ES-I3 (cell line): ENCODE results near the gene ALG11.

Source experiments
- H3K36me3 ChIP-seq: 2 replicates; pipeline ENCODE4 v1.6.1; 2013; ENCODE audit warnings: mild to moderate bottlenecking, low read length, control low read depth, moderate library complexity; ENCODE audit not compliant: insufficient read depth
- H3K4me1 ChIP-seq: 2 replicates; pipeline ENCODE4 v1.6.1; 2013; ENCODE audit warnings: mild to moderate bottlenecking, control low read depth, low read length; ENCODE audit not compliant: insufficient read depth
- H3K9ac ChIP-seq: 2 replicates; pipeline ENCODE4 v1.6.1; 2013; ENCODE audit warnings: low read depth, mild to moderate bottlenecking, low read length, moderate library complexity
- H3K9me3 ChIP-seq: 2 replicates; pipeline ENCODE4 v1.6.1; 2013; ENCODE audit warnings: mild to moderate bottlenecking, low read length, moderate library complexity; ENCODE audit not compliant: control insufficient read depth, insufficient read depth

Gene ALG11, protein sequence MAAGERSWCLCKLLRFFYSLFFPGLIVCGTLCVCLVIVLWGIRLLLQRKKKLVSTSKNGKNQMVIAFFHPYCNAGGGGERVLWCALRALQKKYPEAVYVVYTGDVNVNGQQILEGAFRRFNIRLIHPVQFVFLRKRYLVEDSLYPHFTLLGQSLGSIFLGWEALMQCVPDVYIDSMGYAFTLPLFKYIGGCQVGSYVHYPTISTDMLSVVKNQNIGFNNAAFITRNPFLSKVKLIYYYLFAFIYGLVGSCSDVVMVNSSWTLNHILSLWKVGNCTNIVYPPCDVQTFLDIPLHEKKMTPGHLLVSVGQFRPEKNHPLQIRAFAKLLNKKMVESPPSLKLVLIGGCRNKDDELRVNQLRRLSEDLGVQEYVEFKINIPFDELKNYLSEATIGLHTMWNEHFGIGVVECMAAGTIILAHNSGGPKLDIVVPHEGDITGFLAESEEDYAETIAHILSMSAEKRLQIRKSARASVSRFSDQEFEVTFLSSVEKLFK

DNA sequence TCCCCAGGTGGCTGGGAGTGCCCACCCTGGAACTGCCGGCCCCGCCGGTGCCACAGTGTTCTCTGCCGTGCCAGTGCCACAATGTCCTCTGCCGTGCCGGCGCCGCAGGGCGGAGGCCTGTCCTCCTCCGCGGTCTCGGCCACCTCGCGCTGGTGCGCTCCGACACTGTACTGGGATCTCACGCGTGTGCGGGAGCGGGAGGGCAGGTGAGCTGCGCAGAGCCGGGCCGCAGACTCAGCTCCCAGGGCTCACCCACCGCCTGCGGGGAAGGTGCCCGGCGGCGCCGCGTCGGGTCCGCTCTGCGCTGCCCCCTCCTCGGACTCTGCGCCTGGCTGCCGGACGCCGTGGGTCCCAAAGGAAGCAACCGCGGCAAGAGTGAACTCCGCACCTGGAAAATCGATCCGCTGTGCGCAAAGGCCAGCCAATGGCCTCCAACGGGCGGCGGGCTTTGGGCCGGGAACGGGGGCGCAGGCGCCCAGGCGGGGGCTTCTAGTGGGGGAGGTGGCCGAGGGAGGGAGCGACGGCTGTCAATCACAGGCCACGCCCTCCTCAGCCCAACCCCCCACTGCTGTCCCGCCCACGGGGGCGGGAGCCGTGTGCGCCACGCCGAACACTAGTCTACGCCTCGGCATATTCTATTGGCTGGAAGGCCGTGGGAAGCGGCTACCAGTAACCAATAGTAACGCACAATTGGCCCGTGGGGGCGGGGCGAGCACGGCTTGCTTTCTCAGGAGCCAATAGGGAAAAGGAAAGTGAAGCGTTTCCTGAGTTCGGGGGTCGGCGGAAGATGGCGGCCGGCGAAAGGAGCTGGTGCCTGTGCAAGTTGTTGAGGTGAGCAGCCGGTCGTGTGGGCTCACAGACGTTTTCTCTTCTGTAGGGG lies at the start of gene ALG11:
ALG11 (plus strand) TSS at position 767 of the 880 bp plus-strand sequence; CDS start at position 788, 21 bp downstream.
- H3K9ac ChIP-seq, result peak within 1 kb of the TSS; percentile 98
- peaks cover 4% of the 10 kb centered on the region; the same call in 1 of the 2 replicates for H3K9me3 ChIP-seq

DNA sequence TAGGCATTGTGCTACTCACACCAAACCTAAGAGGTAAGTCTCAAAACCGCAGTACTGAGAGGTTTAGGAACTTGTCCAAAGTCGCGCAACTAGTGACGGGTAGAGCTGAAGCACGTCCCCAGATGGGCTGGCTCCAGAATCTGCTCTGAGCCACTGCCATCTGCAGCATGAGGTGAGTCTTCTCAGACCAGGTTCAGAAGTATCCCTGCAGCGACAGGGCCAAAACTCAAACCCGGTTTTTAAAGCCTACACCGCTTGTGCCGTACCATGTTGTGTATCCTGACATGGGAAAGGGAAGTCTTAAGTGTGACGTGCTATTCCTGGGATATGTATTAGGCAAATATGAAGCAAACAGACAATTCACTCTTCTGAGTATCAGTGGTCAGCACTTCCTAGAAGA lies 46.0 kb upstream of the ALG11 start:
- no peaks in the 10 kb centered on the region for H3K9me3 ChIP-seq
- H3K4me1 ChIP-seq, result no peaks in the 10 kb centered on the region
- no peaks in the 10 kb centered on the region for H3K36me3 ChIP-seq
- no peak overlapping the region for H3K9ac ChIP-seq

More for the DNA sequence above, at the start of gene ALG11:
- Histone ChIP-seq H3K4me1 (no peaks in the 10 kb centered on the region), H3K36me3 (no peaks in the 10 kb centered on the region; the same call in 1 of the 2 replicates)

DNA sequence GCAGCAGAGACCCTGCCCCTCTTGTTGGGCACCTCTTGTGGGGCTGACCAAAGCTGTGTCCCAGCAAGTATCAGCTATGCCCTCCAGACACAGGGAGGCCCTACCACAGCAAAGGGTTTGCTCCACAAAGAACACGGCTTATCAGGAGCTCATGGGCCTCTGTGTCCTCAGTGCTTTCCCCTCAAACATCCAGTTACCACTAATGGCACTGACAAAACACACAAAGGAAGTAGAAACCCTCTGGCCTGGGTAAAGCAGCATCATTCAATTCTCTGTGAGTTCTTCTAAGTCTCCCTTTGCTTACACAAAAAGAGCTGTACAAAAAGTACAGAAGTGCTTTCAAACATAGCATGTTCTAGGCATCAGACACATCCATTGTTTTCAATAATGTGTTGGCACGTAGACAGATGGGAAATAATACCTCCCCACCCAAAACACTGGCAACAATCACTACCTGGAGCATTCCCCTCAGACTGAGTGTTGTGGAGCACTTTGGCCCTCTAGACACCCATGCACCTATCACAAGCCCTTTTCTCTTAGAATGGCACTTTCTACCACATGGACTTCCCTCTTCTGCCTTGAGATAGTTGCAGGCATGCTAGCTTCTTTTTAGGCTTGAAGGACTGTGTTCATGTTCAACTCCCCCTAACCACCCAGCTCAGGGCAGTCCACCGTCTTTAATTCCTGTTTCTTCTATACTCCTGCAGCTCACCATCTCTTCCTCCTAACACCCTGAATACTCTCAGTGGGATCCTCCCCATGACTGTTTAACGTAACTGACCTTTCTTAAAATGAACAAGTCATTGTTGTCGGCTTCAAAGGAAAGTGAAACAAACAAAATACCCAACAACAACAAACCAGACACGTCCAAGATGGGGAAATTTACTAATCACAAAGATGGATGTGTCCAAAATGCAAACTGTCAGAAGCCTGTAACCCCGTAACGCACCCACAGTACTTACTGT lies 44.4 kb upstream of the ALG11 start:
- no peaks in the 10 kb centered on the region for H3K4me1 ChIP-seq
- H3K9ac ChIP-seq, result no peak overlapping the region
- H3K9me3 ChIP-seq, result no peaks in the 10 kb centered on the region
- H3K36me3 ChIP-seq, result no peaks in the 10 kb centered on the region

DNA sequence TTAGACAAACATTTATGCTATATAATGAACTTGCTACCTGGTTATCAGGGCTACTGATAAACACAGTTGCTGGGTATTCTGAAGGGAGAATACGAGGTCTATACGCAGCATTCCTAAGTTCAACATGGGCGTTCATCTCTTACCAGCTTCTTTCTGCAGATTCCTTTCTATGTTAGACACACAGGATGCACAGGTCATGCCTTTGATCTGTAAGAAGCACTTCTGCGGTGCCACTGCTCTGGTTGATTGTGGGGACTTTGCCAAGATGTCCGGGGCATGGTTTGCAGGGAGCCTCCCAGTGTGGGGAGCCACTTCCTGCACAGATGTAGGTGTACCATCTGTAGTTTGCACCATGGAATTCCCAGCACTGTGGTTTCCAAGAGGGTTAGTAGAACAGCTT lies 41.8 kb upstream of the ALG11 start:
- H3K4me1 ChIP-seq, result no peaks in the 10 kb centered on the region
- H3K9me3 ChIP-seq, result no peaks in the 10 kb centered on the region
- no peak overlapping the region for H3K9ac ChIP-seq
- no peaks in the 10 kb centered on the region for H3K36me3 ChIP-seq

DNA sequence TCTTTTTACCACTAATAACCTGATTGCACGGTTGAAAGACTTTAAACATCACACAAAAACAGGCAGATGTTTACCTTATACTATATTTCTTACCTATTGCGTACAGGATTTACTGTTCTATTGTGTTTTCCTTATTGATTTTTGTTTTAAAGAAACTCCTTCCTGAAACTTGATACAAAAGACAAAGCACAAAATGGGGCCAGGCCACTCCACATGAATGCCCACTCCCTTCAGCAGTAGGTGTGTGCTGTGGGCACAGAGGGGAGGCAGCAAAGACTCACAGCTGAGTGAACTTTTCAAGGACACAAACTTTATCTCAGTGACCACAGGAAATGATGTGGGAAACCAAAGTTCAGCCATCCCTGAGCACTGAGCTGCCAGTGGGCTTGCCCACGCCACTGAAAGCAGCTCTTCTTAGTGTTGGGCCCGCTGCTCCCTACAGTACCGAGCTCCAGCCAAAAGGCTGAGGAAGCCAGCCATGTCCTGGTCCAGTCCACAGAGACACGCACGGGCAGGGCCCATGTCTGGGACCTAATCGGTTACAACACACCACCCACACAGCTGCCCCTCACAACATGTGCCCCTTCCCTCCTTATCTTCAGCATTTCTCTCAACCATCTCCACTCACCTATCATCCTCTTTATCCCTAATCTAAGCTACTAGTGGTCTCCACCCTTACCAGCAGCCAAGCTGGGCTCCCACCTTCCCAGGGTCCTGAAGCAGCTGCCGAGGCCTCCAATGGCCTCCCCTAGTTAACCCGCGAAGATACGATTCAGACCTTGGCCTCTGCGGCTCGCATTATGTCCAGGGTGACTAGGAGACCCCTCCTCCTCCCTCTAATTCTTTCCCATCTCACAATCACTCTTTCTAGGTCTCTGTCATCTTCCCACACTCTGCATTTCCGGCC lies 40.4 kb upstream of the ALG11 start:
- Histone ChIP-seq H3K36me3 (no peaks in the 10 kb centered on the region), H3K4me1 (no peaks in the 10 kb centered on the region), H3K9ac (no peak overlapping the region), H3K9me3 (no peaks in the 10 kb centered on the region)

DNA sequence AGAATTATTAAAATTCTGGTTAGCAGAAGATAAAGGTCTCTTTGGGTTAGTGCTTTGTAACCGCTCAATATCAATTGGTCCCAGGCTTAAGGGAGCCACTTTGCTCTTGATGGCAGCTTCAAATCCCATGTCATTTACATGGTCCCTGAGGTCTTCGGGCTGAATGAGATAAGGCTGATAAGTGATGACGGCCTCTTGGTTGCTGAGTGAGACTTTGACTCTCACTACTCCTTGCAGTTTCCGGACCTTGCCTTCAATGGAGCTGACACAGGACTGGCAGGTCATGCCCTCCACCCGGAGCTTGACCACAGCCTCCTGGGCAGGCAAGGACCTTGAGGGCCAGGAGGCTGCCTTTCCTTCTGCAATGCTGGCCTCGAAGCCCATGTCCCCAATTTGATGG lies 37.7 kb upstream of the ALG11 start:
- no peak overlapping the region for H3K9ac ChIP-seq
- H3K4me1 ChIP-seq, result no peaks in the 10 kb centered on the region
- H3K36me3 ChIP-seq, result no peaks in the 10 kb centered on the region
- no peaks in the 10 kb centered on the region for H3K9me3 ChIP-seq

DNA sequence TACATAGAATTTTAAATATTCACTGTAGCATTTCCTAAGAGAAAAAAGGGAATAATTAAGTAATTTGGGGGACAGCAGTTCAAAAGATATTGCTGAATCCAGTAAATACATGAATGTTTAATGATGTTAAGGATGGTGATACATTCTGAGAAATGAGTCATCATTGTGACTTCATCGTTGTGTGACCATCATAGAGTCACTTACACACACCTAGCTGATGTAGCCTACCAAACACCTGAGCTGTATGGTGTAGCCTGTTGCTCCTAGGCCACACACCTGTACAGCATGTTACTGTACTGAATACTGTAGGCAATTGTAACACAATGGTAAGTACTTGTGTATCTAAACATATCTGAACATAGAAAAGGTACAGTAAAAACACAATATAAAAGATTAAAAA lies 35.8 kb upstream of the ALG11 start:
- H3K9ac ChIP-seq, result no peak overlapping the region
- H3K9me3 ChIP-seq, result no peaks in the 10 kb centered on the region
- H3K4me1 ChIP-seq, result no peaks in the 10 kb centered on the region
- no peaks in the 10 kb centered on the region for H3K36me3 ChIP-seq

DNA sequence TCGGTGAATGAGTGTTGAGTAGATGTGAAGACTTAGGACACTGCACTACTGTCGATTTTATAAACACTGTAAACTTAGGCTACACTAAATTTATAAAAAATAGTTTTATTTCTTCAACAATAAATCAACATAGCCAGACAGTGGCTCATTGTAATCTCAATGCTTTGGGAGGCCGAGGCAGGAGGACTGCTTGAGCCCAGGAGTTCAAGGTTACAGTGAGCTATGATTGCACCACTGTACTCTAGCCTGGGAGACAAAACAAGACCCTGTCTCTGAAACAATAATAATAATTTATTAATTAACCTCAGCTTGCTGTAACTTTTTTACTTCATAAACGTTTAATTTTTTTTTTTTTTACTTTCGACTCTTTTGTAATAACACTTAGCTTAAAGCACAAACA lies 35.3 kb upstream of the ALG11 start:
- Histone ChIP-seq H3K9ac (no peak overlapping the region), H3K36me3 (no peaks in the 10 kb centered on the region), H3K4me1 (no peaks in the 10 kb centered on the region), H3K9me3 (no peaks in the 10 kb centered on the region)

DNA sequence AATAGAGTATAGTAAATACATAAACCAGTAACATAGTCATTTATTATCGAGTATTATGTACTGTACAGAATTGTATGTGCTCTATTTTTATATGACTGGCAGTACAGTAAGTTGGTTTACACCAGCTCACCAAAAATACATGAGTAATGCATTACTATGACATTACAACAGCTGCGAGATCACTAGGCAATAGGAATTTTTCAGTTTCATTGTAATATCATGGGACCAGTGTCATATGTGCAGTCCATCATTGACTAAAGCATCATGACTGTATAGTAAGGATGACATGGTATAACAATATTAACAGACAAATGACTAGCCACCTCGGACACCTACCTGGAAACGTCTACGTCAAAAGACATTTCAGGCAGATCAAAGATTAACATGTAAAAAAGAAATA lies 34.6 kb upstream of the ALG11 start:
- H3K9ac ChIP-seq, result no peak overlapping the region
- H3K36me3 ChIP-seq, result no peaks in the 10 kb centered on the region
- no peaks in the 10 kb centered on the region for H3K9me3 ChIP-seq
- H3K4me1 ChIP-seq, result no peaks in the 10 kb centered on the region

DNA sequence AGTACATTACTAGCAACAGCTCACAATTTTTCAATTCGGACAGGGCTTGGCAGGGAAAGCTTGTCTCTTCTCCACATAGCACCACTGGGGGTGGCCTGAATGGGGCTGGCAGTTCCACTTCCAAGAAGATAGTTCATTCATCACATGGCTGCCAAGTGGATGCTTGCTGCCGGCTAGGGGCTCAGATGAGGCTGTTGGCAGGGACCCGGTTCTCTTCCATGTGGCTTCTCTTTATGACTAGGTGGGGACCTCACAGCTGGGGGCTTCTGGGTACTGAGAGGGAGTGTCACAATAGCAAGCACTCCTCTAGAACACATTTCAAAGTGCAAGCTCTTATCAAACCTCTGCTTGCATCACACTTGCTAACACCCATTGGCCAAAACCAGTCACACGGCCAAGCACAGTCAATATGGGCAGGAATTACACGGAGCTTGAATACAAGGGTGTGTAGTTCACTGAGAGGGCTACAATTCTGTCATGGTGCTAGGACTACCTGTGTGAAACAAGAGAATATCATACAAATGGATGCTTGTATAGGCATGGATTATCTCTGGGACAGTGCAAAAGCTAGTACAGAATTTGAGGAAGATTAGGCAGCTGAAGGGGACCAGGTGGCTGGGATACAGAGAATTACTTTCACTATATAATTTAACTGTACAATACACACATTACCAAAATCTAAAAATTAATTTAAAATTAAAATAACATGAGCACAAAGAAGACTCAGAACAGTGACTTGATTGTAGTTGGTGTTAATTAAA lies 33.2 kb upstream of the ALG11 start:
- Histone ChIP-seq H3K9ac (no peak overlapping the region), H3K9me3 (no peaks in the 10 kb centered on the region), H3K4me1 (no peaks in the 10 kb centered on the region), H3K36me3 (no peaks in the 10 kb centered on the region)

DNA sequence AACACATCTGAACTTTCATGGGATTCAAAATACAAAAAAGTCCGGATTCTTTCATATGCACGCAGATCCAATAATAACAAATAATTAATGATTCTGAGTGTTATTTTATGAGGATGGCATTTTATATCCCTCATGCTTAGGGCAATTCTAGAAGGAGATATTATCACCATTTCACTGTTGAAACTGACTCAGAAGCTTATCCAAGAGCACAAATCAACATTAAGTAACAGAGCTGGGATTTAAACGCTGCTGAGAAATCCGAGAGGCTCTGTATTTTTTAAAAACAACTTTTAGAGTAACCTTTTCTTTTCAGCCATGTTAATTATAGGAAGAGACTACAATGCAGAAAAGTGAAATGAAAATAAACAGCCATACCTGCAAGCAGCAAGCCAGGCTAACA lies 31.3 kb upstream of the ALG11 start:
- H3K36me3 ChIP-seq, result no peaks in the 10 kb centered on the region
- no peaks in the 10 kb centered on the region for H3K4me1 ChIP-seq
- no peak overlapping the region for H3K9ac ChIP-seq

DNA sequence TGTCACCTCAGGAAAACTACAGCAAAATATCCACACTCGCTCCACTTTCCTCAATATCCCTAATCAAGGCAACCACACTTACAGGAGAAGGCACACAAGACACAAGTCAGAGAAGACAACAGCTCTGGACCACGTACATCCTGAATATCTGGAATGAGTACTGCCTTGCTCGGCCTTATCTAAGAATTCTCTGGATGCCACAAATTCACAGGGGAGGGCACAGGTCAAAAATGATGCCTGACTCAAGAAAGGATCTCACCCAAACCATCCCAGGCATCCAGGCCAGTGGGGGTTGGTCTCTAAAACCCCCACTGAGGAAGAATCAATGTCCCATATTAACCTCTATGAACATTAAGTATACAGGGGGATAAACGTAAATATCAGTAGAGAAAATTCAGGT lies 30.8 kb upstream of the ALG11 start:
- Histone ChIP-seq H3K9me3 (no peaks in the 10 kb centered on the region), H3K36me3 (no peaks in the 10 kb centered on the region), H3K9ac (no peak overlapping the region), H3K4me1 (no peaks in the 10 kb centered on the region)

More for the DNA sequence above, 31.3 kb upstream of the ALG11 start:
- no peaks in the 10 kb centered on the region for H3K9me3 ChIP-seq
